GM19397 (cell line): ENCODE data around the gene UBAP1.
"Not testable (repeated sequence)": the region's sequence is repeated elsewhere in the genome, so short reads cannot be mapped to it uniquely, and the experiment has no call there.

Source experiments
- ATAC-seq: cut with Tn5 transposase; IDR thresholded peaks from one replicate; pipeline ENCODE4 v1.9.1; 2021; ENCODE audit warnings: mild to moderate bottlenecking, moderate library complexity; ENCODE audit not compliant: unreplicated experiment

Gene UBAP1

DNA sequence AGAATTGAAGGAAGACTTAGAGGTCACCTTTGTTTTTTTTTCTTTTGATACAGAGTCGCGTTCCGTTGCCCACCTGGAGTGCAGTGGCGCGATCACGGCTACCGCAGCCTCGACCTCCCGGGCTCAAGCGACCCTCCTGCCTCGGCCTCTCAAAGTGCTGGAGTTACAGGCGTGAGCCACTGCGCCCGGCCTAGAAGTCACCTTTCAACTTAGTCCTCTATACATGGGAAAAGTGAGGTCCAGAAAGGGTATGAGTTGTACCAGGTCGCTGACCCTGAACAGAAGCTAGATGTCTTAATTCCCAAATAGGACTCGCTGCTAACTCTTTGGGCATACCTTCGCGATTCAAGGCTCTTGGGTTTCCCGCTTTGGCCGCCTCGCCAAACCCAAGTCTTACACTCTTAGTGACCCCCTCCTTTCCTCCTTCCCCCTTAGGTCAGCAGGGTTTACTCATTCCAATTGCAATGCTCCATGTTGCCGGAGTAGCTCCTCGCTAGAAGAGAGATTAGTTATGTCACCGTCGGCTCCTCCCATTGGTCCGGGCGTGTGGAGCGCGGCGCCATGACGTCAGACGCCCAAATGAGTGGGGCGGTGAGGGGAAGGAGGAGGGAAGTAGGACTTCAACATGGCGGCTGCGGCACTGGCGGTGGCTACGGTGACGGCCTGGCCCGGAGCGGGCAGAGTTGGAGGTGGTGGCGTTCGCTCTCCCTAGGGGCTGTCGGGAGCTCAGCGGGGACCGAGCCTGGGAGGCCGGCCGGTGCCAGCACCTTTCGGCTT, at the start of gene UBAP1:
Gene UBAP1 (plus strand): TSS at position 608 of the 777 bp plus-strand sequence. CDS start 41,872 bp downstream, outside the sequence.
- peak; percentile 98 for ATAC-seq

DNA sequence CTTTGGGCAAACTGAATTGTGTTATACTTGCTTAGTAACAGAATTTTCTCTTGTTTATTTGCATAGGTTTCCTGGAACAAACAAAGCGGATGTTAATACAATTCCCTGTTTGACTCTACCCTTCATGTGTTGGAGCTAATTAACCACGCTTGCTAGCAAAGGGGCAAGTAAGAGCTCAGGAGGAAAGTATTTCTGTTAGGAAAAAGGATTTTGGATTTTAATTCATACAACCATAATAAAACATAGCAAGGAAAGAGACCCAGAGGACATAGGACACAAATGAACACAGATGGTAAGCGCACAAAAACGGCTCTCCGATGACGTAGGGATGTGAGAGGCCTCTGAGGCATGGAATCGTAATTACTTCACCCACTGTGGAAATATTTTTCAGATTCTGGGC, 47.3 kb upstream of the UBAP1 start:
- ATAC-seq = no peak

DNA sequence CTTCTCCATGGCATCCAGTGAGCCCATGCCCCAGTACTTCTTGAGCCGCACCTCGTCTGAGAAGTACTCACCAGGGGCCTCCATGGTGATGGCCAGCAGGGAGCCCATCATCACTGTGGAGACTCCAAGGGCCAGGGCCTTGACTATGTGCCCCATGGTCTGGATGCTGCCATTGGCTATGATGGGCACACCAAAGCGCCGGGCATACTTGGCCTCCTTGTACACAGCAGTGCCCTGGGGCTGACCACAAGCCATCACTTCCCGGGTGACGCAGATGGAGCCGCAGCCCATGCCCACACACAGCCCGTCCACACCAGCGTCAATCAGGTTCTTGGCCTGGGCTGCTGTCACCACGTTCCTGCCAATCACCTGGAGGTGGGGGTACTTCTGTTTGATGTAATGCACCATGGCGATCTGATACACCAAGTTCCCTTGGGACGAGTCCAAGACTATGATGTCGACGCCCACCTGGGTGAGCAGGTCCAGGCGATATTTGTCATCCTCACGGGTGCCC, 45.4 kb upstream of the UBAP1 start:
- no peak for ATAC-seq

DNA sequence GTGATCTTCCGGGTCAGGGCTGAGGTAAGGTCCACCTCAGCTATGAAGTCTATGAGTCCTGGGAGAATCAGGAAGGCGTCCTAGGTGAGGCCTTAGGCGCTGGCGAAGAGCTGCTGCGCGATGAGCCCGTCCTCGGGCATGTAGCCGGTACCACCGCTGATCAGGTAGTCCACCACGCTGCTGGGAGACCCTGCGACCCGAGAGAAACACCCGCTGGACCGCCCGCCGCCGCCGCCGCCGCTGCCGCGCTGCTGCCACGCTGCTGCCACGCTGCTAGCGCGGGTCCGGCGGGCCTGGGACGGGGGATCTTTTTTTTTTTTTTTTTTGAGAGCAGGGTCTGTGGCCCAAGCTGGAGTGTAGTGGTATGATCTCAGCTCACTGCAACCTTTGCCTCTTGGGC, 44.3 kb upstream of the UBAP1 start:
- no peak for ATAC-seq

DNA sequence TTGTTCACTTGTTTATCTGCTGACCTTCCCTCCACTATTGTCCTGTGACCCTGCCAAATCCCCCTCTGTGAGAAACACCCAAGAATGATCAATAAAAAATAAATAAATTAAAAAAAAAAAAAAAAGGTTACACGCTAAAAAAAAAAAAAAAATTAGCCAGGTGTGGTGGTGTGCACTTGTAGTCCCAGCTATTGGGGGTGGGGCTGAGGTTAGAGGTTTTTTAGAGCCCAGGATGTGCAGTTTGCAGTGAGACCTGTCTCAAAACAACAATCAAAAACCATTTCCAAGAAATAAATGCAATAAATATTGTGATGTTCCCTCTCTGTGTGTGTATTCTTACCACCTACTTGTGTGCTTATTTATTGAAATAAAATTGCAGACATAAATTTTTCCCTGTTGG, 40.2 kb upstream of the UBAP1 start:
- ATAC-seq = not testable (repeated sequence)

DNA sequence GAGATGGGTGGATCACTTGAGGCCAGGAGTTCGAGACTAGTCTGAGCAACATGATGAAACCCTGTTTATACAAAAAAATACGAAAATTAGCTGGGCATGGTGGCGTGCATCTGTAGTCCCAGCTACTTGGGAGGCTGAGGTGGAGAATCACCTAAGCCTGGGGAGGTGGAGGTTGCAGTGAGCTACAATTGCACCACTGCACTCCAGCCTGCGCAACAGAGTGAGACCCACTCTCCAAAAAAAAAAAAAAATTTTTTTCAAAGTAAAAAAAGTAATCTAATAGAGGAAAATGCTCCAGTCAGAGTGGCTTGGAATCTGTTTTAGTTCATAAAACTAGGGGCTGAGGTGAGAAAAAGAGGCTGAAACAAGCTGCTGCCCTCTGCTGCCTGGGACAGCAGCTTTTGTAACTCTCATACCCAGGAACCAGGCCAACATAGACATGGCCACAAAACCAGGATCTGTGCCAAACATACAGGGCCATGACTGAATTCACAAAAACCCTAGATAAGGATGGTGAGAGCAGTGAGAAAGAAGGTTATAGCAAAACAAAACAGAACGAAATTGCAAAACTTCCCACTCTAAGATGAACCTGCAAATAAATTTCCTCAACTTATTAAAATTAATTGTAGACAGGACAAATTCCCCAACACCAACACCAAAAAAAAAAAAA, 39.2 kb upstream of the UBAP1 start:
- no peak for ATAC-seq

DNA sequence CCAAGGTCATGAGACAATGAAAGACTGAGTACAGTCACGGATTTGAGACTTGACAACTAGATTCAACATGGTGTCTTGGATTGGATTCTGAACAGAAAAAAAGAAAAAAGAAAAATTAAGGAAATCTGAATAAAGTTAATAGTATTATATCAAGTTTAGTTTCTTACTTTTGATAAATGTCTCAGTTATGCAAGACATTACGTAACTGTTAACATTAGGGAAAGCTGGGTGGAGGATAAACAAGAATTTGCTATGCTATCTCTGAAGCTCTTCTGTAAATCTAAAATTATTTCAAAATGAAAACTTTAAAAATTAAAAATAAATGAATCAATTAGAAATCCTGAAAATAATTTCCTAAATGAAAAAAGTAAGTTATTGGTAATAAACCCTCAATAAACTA, 38.0 kb upstream of the UBAP1 start:
- ATAC-seq = no peak

DNA sequence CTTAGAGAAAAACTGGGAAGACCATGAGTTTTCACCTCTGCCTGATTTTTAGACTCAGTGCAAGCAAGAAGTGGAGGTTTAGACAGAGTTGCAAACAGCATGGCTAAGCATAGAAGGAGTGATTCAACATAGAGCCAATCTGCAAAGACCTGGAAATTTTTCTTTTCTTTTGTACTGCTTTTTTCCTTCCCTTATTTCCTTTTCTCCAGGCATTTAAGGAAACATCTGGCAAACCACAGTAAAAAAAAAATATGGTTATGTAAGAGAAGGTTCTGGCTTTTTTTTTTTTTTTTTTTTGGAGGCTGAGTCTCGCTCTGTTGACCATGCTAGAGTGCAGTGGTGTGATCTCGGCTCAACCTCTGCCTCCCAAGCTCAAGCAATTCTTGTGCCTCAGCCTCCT, 35.7 kb upstream of the UBAP1 start:
- no peak for ATAC-seq

DNA sequence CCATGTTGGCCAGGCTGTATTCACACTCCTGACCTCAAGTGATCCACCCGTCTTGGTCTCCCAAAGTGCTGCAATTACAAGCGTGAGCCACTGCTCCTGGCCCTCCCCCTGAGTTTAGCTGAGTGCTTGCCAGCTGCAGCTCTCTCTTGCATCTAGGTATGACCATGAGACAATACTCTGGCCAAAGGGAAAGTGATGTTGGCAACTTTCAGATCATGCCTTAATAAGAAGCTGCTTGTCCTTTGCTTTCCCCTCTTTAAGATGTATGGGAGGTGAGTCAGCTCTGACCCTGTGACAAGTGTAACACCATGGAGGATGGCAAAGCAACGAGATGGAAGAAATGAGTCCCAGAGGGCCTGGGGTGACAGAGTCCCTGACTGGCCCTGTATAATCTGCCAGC, 33.7 kb upstream of the UBAP1 start:
- no peak for ATAC-seq

DNA sequence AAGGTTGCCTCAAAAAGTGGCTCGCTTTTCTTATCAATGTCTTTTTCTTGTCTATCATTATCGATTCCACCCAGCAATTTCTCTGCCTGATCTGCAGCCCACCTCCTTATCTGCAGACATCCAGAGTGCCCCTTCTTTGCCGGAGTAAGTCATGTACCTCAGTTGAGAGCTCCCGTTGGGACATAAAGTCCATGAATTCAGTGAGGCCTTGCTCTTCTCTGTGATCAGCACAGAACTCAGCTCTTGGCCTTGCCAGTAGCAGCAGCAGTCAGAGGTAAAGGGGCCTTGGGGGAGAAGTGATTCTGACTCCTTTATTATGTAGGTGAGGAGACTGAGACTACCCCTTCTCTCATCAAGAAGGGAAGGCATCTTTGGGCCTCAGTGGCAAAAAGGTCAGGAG, 27.4 kb upstream of the UBAP1 start:
- ATAC-seq = no peak

DNA sequence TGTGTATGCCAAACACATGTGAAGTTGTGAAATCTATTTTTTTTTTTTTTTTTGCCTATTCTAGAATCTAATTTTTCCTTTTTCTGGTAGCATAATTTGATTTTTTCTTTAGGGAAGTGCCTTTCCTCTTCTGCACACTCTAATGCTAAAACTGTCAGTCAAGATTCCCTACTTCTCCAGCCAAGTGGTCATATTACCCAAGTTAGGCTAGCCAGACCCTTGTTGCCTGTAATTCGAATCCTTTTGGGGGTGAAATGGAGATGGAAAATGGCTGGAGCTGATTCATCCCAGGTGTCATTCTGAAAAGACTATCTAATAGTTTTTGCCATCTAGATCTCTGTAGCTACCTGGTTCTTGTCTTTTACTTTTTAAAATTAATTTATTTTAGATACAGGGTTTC, 24.8 kb upstream of the UBAP1 start:
- no peak for ATAC-seq

DNA sequence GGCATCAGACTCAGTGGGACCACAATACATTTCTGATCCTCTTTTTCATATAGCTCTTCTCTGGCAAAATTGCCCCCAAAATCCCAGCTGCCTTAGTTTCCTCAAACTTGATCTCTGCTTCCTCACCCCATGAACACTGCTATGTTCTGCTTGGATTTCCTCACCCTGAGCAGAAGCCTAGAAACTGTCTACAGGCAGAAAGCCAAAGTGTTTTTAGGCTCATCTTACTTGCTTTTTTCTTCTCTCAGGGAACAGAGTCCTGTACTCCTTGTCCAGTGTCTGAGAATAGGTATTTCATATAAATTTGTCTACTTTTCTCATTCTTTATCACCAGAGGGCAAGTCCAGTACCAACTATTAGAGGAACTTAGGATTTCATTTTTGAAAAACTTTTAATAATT, 21.5 kb upstream of the UBAP1 start:
- no peak for ATAC-seq

DNA sequence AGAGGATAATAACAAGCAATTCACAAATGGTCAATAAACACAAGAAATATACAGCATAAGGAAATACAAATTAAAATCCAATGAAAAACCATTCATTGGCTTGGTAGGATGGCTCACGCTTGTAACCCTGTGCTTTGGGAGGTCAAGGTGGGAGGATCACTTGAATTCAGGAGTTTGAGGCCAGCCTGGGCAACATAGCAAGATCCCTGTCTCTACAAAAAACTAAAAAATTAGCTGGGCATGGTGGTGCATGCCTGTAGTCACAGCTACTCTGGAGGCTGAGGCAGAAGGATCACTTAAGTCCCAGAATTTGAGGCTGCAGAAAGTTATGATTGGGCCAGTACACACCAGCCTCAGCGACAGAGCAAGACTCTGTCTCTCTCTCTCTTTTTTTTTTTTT, 20.9 kb upstream of the UBAP1 start:
- ATAC-seq = no peak

DNA sequence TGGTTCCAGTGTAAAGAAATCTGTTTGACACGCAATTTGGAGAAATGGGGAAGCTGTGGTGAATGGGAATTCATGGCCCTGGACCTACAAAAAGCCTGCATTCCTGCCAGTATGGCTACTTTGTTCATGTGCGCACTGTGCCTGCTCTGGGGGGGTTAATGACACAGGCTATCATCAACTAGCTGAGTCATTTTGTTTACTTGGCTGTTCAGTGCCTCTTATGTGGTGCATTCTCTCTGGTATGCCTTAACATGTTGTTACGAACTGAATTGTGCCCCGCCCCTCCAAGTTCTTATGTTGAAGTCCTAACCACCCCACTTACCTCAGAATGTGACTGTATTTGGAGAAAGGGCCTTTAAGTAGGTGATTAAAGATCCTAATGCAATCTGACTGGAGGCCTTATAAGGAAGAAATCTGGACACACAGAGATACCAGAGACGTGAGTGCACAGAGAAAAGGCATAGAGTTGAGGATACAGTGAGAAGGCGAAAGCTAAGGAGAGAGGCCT, 20.4 kb upstream of the UBAP1 start:
- no peak for ATAC-seq

DNA sequence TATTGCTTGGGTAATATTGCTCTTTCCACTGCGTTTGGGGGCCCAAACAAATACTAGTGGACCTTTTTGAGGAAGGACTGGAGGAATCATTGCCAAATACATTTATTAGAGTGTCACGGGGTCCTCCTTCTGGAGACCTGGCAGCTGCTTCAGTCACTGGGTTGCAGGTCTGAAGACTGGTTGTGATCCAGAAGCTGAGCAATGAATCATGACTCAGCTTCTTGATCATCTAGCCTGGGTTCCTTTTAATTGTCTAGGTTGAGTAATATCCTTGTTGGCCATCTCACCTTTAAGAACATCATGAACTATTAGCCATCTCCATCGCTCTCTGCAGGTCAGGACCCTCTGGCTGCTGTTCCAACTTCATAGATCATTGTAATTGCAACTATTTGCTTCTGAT, 15.4 kb upstream of the UBAP1 start:
- ATAC-seq = no peak

DNA sequence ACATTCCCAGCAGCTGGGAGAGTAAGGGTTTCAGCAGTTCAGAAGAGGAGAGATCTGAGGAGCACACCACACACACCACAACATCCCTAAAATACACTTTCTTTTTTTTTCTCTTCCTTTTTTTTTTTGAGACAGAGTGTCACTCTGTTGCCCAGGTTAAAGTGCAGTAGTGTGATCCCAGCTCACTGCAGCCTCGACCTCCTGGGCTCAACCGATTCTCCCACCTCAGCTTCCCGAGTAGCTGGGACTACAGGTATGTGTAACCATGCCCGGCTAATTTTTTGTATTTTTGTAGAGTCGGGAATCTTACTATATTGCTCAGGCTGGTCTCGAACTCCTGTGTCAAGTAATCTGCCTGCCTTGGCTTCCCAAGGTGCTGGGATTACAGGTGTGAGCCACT, 9.7 kb upstream of the UBAP1 start:
- no peak for ATAC-seq

DNA sequence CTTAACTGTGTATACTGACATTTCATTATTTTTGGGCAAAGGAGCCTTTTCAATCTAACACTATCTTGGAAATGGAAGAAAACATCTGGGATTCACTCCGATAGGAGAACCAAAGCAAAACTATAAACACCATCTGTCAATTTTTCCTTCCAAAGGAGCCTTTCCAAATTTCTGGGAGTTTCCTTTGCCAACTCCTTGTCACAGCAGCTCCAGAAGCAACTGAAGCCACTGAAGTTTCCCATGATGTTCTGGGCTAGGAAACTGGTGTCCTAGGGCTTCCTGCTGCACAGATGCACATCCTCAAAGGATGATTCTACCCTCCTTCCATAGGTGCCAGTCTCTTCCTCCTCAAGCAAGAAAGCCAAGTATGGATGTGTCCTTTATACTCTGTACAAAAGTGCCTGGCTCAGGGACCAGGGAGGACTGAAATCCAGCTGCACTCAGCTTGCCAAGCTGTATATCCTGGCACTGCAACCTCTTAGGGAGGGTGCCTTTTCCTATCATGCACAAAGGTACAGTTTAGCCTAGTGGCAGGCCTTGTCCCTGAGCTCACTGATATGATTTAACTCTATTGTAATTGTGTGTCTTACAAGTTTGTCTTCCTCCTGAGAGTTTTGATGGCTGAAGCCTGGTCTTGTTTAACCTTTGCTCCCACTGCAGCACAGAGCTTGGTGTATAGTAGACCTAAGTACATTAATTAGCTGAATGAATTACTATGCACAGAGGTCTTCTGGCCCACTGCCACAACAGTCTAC, 8.4 kb upstream of the UBAP1 start:
- ATAC-seq = no peak

DNA sequence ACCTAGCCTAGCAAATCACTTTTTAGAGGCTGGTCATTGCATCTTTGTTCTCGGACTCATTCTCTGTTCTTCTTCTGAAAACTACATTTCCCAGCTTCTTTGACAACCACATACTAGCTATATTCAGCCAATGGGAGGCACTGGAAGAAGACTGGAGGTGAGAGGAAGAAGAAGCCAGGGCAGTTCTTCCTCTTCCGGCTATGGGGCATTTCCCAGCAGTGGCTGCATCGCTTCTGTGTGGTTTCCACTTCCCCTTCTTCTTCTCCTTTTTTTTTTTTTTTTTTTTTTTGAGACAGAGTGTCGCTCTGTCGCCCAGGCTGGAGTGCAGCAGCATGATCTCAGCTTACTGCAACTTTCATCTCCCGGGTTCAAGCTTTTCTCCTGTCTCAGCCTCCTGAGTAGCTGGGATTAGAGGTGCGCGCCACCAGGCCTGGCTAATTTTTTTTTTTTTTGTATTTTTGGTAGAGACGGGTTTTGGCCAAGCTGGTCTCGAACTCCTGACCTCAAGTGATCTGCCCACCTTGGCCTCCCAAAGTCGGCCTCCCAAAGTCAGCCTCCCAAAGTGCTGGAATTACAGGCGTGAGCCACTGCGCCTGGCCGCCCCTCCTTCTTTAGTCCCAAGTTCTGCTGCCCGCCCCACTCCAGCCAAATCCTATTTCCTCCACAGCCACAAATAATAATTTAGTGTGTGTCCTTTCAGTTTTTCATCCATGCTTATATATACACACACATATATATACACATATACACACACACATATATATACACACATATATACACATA, 6.9 kb upstream of the UBAP1 start:
- peak; percentile 67 for ATAC-seq

DNA sequence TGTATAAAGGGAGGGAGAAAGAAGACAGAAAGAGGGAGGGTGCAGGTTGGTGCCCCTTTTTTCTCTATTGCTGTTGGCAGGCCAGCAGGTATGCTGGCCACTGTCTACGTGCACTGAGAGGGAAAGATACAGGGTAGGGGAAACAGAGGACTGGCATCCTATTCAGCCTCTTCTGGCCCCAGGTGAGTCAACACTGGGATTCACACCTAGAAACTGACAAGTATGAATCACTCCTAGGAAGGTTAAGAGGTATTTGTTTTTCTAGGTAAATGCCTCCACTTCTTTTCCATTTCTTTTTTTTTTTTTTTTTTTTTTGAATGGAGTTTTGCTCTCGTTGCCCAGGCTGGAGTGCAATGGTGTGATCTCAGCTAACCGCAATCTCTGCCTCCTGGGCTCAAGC, 2.8 kb upstream of the UBAP1 start:
- ATAC-seq = no peak

DNA sequence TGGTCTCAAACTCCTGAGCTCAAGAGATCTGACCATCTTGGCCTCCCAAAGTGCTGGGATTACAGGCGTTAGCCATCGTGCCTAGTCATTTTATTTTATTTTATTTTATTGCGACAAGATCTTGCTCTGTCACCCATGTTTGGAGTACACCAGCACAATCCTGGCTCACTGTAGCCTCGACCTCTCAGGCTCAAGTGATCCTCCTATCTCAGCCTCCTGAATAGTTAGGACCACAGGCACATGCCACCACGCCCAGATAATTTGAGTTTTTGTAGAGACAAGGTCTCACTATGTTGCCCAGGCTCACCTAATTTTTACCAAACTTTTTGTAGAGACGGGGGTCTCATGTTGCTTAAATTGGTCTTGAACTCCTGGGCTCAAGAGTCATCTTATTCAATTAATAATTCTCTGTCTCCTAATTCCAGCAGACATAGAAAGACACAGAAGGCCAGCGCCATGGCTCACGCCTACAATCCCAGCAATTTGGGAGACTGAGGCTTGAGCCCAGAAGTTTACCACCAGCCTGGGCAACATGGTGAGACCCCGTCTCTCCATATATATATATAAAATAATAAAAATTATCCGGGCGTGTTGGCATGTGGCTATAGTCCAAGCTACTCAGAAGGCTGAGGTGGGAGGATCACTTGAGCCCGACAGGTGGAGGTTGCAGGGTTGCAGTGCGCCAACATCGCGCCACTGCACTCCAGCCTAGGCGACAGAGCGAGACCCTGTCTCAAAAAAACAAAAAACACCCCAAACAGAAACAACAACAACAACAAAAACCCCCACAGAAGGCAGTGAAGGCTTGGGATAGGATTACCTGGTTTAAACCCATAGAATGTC, 1.0 kb upstream of the UBAP1 start:
- no peak for ATAC-seq
